Tibial nerve (tissue), 4 donors: ENCODE data around the gene C14orf93. TPM values are rescaled to one million over a fixed set of nuclear protein-coding genes. Genes with fewer than 3 reads are reported as not detected.
A peak's percentile ranks its signal among the peaks of the same experiment; 100 is the strongest.
"Not testable (repeated sequence)": the region's sequence is repeated elsewhere in the genome, so short reads cannot be mapped to it uniquely, and the experiment has no call there.

Source experiments
- DNase-seq, 2 donors: peaks; one replicate each; pipeline ENCODE4 v3.0.0-alpha.2; 2019; ENCODE audit warnings: low spot score in 2 of 2
- H3K27ac ChIP-seq, 4 donors: fragments of 200-600 bp; sonication (generic) in 3 of 4; one replicate each; pipeline ENCODE4 v1.5.1; 2017 to 2019; ENCODE audit warnings: mild to moderate bottlenecking in 1 of 4
- H3K27me3 ChIP-seq, 2 donors: fragments of 200-600 bp; sonication (generic) in 1 of 2; one replicate each; pipeline versions ENCODE4 v1.5.1 to v1.6.0; 2017 to 2019
- H3K36me3 ChIP-seq, 3 donors: fragments of 200-600 bp; sonication (generic); one replicate each; pipeline ENCODE4 v1.5.1; 2018 to 2019
- H3K4me1 ChIP-seq, 4 donors: fragments of 200-600 bp; sonication (generic) in 3 of 4; one replicate each; pipeline ENCODE4 v1.5.1; 2017 to 2019
- H3K4me3 ChIP-seq, 4 donors: fragments of 200-600 bp; sonication (generic) in 3 of 4; one replicate each; pipeline ENCODE4 v1.5.1; 2017 to 2019; ENCODE audit warnings: mild to moderate bottlenecking in 1 of 4, moderate library complexity in 1 of 4
- H3K9me3 ChIP-seq, 4 donors: fragments of 200-600 bp; sonication (generic) in 3 of 4; one replicate each; pipeline ENCODE4 v1.5.1; 2017 to 2019
- EP300 ChIP-seq, 2 donors: sonication (generic); formaldehyde crosslinking; IDR thresholded peaks; one replicate each; pipeline ENCODE4 v1.6.1; 2017; ENCODE audit warnings: antibody characterized with exemption in 2 of 2, mild to moderate bottlenecking in 1 of 2
- POLR2A ChIP-seq, 2 donors: fragments of 450-650 bp; IDR thresholded peaks; one replicate each; pipeline ENCODE4 v1.6.1; 2017; ENCODE audit warnings: antibody characterized with exemption in 2 of 2, mild to moderate bottlenecking in 2 of 2, moderate library complexity in 2 of 2
- WGBS, 2 donors: methylation state at CpG; one replicate each; pipeline ENCODE4 v1.1.5; 2018; 5-methylcytosine and 5-hydroxymethylcytosine counted together
- total RNA-seq, 4 donors: library from RNA; depleted of rRNA; stranded (reverse); fragments of >200 nt; gene quantifications; one replicate each; pipeline ENCODE4 v1.1.0, GENCODE V29; 2016
- TF ChIP-seq, protein P1 (sequence below), 5 experiments: fragments of 200-600 bp in 3 of 5; fragments of 450-650 bp in 2 of 5; sonication (generic) in 3 of 5; IDR thresholded peaks; one replicate each; pipeline ENCODE4 v1.5.1; 2016 to 2019; ENCODE audit warnings: antibody characterized with exemption in 5 of 5, mild to moderate bottlenecking in 3 of 5, moderate library complexity in 2 of 5

The C14orf93 gene
- total RNA-seq, 4 donors from 2014 or later = 8.4 to 18.6 (median 9.5) TPM

DNA sequence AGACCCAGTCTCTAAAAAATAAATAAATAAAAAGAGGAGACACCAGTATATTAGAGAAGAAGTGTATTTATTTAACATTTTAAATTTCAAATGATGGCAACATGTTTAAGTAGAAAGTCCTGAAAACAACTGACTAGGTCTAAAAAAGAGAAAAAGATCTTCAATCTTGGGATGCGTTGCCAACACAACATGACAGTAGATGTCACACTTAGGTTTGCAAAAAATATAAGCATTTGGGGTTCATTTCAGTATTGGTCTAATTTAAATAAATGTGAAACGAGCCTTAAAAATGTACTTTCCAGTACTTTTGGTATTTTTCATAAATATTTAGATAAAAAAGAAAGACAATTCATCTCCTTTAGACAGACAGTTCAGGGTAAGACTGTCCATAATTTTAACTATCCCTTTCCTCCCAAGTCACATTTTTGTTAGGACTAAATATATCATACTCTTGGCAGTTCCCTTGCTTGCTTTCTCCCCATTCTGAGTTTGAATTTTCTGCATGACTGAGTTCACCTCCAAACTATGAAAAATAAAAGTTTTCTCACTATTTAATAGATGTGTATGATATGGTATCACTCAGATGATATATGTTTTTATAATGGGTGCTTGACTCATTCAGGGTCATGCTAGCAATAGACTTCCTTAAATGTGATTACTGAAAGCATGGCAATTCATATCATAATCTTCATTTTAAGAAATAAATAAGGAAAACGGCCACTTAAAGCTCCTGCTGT is 4.3 kb downstream of the C14orf93 start:
- 70 to 72% methylated on average over 3 of the region's 3 CpGs for WGBS, 2 donors
- Histone ChIP-seq H3K4me3 (no peak overlapping the region), H3K36me3 (no peaks in the 10 kb centered on the region), H3K27me3 (no peaks in the 10 kb centered on the region), H3K27ac (peak overlapping the region in 3 of 4 donors; percentile 91 to 97 (median 96)), H3K9me3 (no peaks in the 10 kb centered on the region), H3K4me1 (peaks cover 0 to 33% (median 5%) of the 10 kb centered on the region in 4 donors)
- TF ChIP-seq, protein P1, sequence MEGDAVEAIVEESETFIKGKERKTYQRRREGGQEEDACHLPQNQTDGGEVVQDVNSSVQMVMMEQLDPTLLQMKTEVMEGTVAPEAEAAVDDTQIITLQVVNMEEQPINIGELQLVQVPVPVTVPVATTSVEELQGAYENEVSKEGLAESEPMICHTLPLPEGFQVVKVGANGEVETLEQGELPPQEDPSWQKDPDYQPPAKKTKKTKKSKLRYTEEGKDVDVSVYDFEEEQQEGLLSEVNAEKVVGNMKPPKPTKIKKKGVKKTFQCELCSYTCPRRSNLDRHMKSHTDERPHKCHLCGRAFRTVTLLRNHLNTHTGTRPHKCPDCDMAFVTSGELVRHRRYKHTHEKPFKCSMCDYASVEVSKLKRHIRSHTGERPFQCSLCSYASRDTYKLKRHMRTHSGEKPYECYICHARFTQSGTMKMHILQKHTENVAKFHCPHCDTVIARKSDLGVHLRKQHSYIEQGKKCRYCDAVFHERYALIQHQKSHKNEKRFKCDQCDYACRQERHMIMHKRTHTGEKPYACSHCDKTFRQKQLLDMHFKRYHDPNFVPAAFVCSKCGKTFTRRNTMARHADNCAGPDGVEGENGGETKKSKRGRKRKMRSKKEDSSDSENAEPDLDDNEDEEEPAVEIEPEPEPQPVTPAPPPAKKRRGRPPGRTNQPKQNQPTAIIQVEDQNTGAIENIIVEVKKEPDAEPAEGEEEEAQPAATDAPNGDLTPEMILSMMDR (IDR thresholded peaks at IDR 0.05) = no peak
- TF ChIP-seq POLR2A (IDR thresholded peaks at IDR 0.05) (no peak), EP300 (IDR thresholded peaks at IDR 0.05) (no peak)
- DNase-seq = no peak

DNA sequence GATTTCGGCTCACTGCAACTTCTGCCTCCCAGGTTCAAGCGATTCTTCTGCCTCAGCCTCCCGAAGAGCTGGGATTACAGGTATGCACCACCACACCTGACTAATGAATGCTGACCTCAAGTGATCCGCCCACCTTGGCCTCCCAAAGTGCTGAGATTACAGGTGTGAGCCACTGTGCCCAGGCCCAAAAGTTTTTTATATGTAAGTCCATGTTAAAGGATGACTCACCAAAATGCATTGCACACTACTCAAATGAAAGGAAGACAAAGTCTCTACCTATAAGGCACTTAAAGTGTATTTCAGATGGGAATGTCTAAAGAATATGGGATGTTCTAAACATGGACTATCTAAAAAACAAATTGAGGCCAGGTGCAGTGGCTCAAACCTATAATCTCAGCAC is 5.7 kb downstream of the C14orf93 start:
- H3K9me3 ChIP-seq, H3K27me3 ChIP-seq, DNase-seq, H3K4me3 ChIP-seq, H3K27ac ChIP-seq, H3K36me3 ChIP-seq: not testable (repeated sequence)
- WGBS, 2 donors = 94 to 95% methylated on average over 4 of the region's 4 CpGs
- H3K4me1 ChIP-seq = peaks cover 0 to 25% (median 5%) of the 10 kb centered on the region in 4 donors

DNA sequence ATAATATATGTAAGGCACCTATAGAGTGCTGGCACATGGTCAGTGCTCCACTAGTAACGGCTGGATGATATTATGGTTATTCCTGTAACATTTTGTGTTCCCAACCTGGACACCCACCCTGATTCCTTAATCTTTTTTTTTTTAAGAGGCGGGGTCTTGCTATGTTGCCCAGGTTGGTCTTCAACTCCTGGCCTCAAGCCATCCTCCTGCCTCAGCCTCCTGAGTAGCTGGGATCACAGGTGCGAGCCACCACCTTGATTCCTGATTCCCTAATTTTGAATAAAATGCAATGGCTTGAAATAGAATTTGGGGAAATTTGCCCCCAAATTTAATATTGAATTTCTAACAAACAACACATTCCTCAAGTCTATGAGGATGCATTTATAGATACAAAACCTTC is 7.4 kb downstream of the C14orf93 start:
- H3K4me1 ChIP-seq = peaks cover 0 to 11% (median 3%) of the 10 kb centered on the region in 4 donors
- peaks cover 0 to 17% (median 0%) of the 10 kb centered on the region in 3 donors for H3K36me3 ChIP-seq
- no peak for DNase-seq
- H3K27me3 ChIP-seq = no peaks in the 10 kb centered on the region
- H3K27ac ChIP-seq = no peak overlapping the region
- TF ChIP-seq EP300 (IDR thresholded peaks at IDR 0.05) (no peak), POLR2A (IDR thresholded peaks at IDR 0.05) (no peak)
- TF ChIP-seq, protein P1 (IDR thresholded peaks at IDR 0.05) = no peak
- H3K4me3 ChIP-seq = no peak overlapping the region
- 76 to 94% methylated on average over 3 of the region's 3 CpGs for WGBS, 2 donors
- no peaks in the 10 kb centered on the region for H3K9me3 ChIP-seq

DNA sequence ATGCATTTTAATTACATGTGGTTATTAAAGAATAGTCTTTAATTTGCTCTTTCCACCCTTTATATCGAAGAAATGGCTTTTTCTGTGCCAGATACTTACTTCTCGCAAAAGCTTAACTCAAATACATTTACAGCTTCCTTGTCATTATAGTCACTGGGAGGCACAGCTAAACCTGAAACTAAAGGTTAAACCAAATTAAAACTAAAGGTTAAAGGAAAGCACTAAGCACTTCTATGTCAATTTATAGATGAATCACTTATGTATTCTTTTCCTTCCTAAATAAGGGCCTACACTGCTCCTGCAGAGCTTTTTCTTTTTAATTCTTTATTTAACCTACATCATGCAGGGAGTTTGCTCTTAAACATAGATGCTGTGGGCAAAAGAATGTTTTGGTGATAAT is 9.1 kb downstream of the C14orf93 start:
- H3K4me1 ChIP-seq = peaks cover 0 to under 1% (median 0%) of the 10 kb centered on the region in 4 donors
- H3K27ac ChIP-seq = no peak overlapping the region
- H3K9me3 ChIP-seq = no peaks in the 10 kb centered on the region
- H3K36me3 ChIP-seq = peaks cover 0 to 21% (median 0%) of the 10 kb centered on the region in 3 donors
- 95 to 98% methylated on average over 2 of the region's 2 CpGs for WGBS, 2 donors
- no peak for DNase-seq
- TF ChIP-seq EP300 (IDR thresholded peaks at IDR 0.05) = no peak
- no peak for TF ChIP-seq POLR2A (IDR thresholded peaks at IDR 0.05)
- TF ChIP-seq, protein P1 (IDR thresholded peaks at IDR 0.05) = no peak
- no peaks in the 10 kb centered on the region for H3K27me3 ChIP-seq
- no peak overlapping the region for H3K4me3 ChIP-seq

DNA sequence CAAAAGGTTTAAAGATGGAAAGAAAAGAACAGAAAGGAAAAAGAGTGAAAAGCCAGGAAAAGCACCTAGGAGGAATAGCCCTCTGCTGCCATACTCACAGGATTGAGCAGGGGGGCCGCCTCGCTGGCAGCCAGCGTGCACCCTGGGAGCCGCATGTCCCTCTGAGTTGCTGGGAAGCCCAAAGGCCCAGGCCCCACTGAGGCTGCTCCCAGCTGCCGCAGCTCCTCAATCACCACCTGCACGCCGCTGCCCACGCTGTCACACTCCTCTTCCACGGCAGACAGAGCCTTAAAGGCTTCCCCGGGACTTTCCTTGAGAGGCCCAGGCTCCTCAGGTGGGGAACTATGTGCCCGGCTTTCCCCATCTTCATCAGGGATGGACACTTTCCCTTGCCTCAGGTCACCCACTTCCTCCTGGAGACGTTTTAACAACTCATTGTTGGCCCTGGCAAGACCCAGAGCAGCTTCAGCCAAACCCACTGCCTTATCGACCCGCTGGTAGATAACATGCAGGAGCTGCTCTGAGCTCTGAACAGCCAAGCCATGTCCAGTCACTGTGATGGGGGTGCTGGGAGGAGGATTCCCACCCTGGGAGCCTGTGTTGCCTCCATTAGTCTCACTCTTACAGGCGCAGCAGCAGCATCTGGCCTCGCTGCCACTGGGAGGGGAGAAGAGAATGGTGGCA is 11.5 kb downstream of the C14orf93 start:
- no peak for DNase-seq
- H3K27me3 ChIP-seq = no peaks in the 10 kb centered on the region
- 86 to 87% methylated on average over 16 of the region's 16 CpGs for WGBS, 2 donors
- H3K27ac ChIP-seq = no peak overlapping the region
- no peak overlapping the region for H3K4me3 ChIP-seq
- no peaks in the 10 kb centered on the region for H3K9me3 ChIP-seq
- peaks cover 0 to 23% (median 0%) of the 10 kb centered on the region in 3 donors for H3K36me3 ChIP-seq
- H3K4me1 ChIP-seq = peaks cover 0 to 18% (median 0%) of the 10 kb centered on the region in 4 donors
- TF ChIP-seq EP300 (IDR thresholded peaks at IDR 0.05) (no peak), POLR2A (IDR thresholded peaks at IDR 0.05) (no peak)
- TF ChIP-seq, protein P1 (IDR thresholded peaks at IDR 0.05) = no peak
